NCI-H460 (cell line): ENCODE results near the gene BCL7A. TPM values are rescaled to one million over a fixed set of nuclear protein-coding genes. Genes with fewer than 3 reads are reported as not detected.

Experiments
- DNase-seq: peaks from one replicate; pipeline ENCODE4 v3.0.0-alpha.2; 2016; ENCODE audit warnings: low read depth; ENCODE audit errors: extremely low read depth
- total RNA-seq: library from RNA; depleted of rRNA; stranded (reverse); fragments of >200 nt; shearing (Covaris generic); gene quantifications from 2 replicates; pipeline ENCODE4 v1.2.3, GENCODE V29; 2014

Gene BCL7A
- total RNA-seq, 1 experiment from 2014 or later, result 13.1 TPM

DNA sequence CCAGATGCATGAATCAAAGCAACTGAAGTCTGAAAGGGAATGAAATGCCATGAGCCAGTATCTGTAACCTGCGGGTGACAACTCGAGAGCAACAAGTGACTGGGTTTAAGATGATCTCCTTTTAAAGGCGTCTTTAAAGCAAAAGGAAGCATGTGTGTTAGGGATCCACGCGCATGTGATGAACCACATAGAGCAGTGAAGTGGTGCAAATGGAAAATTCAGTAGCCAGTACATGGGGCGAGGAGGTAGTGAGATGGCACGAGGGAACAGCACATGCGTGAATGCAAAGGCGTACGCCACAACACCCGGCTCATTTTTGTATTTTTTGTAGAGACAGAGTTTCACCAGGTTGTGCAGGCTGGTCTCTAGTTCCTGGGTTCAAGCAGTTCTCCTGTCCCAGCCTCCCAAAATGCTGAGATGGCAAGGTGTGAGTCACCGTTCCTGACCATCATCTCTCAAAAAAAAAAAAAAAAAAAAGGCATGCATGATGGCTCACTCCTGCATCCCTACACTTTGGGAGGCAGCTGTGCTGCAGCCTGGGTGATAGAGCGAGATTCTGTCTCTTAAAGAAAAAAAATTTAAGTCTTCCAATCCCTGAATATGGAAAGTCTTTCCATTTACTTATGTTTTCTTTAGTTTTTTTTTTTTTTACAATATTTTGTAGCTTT is 24.6 kb upstream of the BCL7A start:
- DNase-seq, result no peak

DNA sequence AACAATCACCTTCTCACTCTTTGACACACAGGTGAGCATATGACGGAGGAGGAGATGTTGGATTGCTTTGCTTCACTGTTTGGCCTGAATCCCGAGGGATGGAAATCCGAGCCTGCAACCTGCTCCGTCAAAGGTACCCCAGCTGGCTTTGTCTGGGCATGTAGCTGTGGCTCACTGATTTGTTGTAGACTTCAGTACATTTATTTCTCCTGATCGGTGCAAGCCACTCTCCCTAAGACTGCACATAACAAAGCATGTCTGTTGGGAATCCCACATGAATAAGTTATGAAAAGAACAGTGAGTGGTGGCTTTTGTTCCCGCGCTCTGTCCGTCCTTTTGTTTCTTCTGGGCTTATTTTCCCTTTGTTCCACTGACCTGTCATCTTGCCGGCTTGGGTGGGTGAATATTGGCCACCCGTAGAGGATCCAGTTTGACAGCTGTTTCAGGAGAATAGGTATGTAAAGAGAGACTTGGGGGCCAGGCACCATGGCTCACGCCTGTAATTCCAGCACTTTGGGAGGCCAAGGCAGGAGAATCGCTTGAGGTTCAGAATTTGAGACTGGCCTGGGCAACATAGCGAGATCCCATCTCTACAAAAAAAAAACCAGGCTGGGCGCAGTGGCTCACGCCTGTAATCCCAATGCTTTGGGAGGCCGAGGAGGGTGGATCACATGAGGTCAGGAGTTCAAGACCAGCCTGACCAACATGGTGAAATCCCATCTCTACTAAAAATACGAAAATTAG is 20.0 kb upstream of the BCL7A start:
- no peak for DNase-seq

DNA sequence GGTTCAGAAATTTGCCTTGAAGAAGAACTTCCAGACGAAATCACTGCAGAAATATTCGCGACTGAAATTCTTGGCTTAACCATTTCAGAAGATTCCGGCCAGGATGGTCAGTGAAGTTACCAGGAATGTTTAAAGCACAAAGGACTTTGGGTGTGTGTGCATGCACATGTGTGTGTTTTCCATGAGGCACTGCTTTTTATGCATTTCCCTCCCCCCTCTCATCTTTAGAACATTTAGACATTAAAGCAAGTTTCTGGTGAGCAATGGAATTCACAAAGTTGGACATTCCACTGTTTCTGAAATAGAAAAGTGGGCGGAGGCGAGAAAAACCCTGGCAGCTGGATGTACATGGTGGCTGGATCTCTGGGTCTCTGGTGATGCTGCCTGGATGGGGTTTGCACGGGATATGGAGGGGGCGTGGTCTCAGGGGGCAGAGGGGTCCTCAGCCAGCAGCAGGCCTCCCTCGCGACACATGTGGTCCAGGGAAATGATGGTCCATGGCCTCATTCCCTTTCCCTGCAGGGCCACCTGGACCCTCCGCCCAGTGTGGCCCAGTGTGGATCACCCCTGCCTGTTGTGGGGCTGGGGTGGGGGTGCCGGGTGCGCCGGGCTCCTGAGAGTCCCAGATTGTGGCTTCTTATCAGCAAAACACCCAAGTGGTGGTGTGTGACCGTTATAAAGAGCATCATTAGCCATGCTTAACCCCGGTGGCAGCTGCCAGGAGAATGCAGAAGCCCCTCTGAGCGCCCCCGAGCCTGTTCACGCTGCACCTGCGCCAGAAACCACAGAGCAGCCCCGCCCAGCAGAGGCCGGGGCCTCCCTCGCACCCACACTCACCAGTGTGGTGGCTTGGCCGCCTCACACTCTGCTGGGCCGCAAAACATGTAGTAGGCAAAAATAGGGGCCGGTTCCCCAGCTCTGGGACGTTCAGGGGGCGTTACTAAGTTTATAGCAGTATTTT is 17.8 kb upstream of the BCL7A start:
- no peak for DNase-seq

DNA sequence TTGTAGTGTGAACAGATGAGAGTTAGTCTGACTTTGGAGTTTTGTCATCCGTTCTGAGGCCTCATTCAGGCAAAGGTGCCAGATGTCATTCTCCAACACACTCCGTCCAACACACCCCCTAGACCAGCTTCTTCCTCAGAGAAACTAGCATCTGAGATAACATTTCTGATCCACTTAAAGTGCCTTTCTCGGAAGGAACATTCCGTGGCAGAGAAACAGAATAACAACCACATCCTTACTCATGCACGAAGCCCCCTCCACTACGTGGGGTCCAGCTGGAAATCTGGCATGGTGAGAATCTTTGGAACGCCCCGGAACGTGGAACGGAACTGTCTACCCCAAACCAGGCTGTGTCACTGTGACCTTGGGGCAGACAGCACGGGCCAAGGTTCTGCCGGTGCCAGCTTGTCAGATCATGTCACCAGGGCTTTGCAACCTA is 17.0 kb upstream of the BCL7A start:
- DNase-seq, result no peak

DNA sequence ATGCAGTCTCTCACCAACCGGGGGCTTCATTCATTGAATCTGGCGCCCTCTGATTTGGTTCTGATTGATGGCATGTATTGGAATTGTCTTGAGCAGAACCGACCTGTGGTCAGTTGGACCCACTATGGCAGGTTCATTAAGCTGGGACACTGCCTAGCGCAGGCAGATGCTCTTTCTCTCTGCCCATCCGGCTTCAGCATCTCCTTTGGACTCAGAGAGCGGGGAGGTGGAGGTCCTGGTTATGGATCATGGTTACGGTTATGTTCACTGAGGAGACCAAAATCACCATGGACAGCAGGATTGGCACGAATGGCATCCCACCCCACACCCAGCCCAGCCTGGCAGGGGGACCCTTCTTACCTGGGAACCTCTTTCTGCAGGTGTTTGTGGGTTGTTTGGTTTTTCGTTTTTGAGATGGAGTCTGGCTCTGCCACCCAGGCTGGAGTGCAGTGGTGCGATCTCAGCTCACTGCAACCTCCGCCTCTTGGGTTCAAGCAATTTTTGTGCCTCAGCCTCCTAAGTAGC is 16.4 kb upstream of the BCL7A start:
- DNase-seq, result no peak

DNA sequence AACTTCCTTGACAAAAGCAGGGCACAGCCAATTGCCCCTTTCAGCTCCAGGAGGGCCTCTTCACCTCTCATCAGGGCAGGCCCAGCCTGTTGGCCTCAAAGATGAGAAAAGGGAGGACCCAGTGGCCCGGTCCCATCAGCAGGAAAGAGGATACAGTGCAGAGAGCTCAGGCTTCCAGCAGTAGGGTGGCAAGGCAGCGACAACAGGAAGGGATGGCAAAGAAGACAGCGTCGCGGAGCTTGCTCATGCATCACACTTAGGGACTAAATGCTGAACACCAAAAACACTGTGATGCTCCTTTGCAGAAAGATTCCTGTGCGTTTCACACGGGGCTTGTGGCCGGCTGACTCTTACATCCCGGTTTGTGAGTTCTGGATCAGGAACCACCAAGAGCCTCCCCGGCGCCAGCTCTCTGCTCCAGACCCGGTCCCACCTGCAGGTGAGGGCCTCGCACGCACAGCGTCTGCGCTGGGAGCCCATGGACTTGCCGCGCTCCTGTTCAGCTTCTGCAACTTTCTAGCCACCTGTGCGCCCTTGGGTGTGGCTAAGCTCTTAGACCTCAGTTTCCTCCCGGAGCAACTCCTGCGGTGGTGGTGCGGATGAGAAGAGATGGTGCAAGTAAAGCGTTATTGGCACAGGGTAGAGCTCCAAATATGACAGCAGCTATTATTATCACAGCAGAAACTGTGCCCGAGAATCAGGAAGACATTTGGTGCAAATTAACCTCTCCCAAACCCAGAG is 15.3 kb upstream of the BCL7A start:
- DNase-seq, result no peak

DNA sequence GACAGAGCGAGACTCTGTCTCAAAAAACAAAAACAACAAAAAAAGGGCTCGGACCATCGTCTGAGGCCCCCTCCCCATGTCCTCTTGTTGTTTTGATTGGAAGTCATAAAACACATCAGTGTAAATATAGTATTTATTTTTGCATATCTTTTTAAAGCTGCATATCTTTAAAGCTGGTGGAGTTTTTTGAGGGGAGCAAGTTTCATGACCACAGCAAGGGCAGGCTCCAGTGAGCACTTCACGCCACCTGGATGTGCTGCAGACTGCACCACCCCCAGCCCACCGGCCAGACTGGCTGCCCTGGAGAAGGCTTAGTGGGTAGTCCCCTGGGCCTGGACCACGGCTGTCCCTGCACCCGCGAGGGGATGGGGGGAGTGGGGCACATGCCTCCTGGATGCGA is 11.9 kb upstream of the BCL7A start:
- no peak for DNase-seq

DNA sequence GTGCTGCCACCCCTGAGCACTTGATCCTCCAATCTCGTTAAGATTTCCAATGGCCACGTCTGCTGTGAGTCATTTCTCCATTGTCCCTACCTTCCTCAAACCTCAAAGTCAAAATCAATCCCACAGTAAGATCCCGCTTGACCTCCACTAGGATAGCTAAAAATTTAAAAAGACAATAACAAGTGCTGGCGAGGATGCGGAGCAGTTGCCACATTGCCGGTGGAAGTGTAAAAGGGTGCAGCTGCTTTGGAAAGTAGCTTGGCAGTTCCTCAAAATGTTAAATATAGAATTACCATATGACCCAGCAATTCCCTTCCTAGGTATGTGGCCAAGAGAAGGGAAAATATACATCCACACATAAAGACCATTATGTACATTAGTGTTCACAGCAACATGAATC is 9.5 kb upstream of the BCL7A start:
- DNase-seq, result no peak

DNA sequence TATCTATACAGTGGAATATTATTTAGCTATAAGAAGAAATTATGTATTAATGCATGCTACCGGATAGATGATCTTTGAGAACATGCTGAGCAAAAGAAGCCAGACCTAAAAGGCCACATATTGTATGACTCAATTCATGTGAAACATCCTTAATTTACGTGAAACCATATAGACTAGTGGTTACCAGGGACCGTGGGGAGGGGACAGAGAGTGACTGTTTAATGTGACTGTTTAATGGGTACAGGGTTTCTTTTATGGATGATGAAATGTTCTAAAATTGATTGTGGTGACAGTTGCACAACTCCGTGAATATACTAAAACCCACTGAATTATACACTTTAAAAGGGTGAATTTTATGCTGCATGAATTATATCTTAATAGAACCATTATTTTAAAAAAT is 8.5 kb upstream of the BCL7A start:
- no peak for DNase-seq

DNA sequence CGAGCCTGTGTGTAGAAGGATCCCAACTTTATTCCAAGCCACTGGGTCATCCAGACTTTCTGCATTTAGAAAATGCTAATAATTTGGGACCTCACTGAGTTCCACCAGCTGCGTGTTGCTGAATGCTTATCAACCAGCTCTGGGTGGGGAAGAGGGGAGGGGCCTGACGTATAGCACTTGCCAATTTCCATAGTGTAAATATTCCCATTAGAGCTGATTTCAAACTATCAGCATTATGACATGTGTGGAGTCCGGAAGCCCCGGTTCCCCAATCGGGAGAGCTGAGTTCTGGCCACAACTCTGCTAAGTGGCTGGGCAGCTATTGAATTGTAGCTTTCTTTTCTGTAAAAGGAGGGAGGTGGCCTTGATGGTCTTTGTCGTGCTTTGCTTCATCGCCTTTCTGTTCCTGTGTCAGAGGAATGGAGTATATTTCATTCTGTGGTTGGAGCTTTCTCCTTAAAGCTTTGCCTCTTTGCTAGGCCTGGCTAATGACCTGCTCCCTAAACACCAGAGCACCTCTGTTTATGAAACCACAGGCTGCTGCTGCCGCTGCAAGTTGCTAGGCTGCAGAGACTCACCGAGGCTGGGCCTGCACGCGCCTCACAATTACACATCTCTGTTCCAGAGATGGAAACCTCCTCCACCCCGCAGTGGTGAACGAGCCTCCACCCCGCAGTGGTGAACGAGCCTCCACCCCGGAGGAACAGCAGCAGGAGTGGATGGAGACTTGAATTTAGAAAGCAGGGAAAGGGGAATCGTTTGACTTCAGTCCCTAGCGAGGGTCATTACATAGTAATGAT is 7.7 kb upstream of the BCL7A start:
- no peak for DNase-seq

DNA sequence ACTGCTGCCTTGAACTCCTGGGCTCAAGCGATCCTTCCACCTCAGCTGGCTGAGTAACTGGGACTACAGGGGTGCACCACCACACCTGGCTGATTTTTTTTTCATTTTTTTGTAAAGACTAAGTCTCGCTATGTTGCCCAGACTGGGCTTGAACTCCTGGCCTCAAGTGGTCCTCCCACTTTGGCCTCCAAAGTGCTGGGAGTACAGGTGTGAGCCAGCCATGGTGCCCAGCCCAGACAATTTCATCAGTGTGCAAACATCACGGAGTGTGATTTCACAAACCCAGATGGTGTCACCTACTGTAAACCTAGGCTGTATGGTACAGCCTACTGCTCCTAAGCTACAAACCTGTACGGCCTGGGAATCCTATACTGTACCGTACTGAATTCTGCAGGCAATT is 6.9 kb upstream of the BCL7A start:
- DNase-seq, result no peak

DNA sequence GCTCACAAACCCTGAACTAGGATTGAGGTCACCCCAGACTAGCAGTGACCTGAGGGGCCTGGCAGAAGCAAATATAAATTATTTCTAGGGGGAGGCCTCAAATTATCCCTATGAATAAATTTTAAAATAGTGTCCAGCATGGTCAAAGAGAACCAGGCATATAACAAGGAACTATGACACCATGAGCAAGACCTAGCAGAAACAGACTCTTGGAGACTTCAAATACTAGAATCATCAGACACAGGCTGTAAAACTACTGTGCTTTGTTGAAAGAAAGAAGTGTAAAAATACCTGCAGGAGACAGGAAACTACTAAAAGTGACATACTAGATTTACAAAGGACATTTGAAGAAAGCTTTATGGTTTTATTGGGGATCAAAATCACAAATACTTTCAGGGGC is 3.2 kb upstream of the BCL7A start:
- no peak for DNase-seq

DNA sequence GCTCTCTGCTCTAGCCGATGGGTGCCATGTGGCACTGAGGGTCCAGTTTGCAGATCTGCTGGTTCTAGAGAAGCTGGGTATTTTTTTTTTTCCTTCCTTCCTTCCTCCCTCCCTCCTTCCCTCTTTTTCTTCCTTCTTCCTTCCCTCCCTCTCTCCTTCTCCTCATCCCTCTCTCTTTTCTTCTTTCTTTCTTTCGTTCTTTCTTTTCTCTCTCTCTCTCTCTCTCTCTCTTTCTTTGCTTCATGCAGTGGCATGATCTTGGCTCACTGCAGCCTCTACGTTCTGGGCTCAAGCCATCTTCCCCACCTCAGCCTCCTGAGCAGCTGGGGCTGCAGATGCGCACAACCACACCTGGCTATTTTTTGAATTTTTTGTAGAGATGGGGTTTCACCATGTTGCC is 2.7 kb upstream of the BCL7A start:
- DNase-seq, result no peak

DNA sequence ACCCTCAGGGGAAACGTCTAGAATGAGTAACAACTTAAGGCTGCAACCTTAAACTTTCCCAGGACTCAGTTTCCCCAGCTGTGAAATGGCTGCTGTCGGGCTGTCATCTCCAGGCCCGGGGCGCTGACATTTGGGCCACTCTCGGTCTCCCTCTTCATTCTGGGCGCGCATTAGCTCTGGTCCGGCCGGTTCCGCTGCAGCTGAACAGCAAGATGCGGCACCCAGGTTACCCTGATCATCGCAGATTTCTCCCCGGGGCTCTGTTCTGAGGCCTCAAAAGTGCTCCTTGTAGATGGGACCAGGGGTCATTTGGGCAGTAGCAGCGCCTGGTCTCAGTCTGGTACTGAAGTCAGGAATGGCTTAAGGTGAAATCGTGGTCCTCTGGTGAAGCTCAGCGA is 890 bp upstream of the BCL7A start:
- no peak for DNase-seq

DNA sequence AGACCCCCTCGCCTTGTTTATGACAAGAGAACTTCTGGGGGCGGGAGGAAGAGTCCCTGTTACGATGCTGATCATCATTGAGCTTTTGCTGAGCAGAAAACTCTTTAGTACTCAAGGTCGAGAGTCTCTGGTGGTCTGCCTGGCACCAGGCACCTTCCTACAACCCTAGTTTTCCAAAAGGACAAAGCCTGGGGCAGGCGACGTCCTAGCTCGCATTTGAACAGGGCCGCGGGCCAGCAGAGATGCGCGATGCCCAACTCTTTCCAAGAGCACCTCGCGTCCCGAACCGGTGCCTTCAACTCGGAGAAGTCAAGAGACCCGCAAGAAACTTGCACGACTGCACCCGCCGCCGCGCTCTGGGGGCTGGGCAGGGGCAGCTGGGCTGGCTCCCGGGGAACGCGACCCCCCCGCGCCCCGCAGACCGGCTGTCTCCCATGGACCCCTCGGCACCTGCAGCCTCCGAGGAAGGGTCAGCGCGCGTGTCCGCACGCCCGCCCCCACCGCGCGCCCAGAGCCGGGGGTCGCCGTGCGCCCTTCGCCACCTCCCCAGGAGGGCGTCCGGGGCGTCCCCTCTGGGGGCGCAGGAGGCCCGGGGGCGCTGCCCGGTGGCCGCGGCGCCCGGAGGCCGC is 377 bp upstream of the BCL7A start:
- no peak for DNase-seq

DNA sequence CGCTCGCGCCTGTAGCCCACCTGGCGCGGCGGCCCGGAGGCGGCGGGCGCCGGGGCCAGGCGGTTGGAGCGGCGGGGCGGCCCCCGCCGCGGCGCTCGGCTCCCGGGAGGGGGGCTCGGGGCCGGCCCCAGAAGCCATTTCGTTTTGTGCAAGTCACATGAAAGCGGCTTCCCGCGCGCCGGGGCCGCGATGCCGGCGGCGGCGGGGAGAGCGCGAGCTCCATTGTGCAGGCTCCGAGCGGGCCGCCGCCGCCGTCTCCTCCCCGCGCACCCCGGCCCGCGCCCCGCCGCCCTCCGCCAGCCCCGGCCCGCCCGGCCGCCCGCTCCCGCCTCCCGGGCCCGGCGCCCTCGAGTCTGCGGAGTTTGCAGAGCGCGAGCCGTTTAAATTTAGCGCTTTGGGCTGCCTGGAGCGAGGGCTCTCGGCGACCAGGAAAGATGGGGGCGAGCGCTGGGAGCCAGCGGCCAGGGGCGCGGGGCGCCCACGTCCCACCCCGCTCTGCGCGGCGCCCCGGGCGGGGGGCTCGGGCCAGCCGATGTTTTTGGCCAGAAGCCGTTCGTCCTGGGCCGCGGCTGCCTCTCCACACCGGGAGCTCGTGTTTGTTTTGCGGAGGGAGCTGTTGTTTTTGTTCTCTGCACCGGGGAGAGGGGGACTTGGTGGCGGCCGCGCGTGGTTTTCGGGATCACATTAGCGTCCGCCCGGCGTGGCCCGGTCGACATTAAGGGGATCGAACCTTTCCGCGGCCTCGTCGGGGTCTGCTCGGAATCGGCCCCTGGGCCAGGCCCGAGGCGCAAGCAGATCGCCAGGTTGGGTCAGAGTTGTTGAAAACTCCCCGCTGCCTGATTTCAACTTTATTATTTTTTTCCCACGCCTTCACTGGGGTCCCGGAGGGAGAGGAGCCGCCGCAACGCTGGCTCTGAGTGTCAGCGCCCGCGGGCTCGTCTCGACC is 982 bp downstream of the BCL7A start:
- DNase-seq, result no peak

DNA sequence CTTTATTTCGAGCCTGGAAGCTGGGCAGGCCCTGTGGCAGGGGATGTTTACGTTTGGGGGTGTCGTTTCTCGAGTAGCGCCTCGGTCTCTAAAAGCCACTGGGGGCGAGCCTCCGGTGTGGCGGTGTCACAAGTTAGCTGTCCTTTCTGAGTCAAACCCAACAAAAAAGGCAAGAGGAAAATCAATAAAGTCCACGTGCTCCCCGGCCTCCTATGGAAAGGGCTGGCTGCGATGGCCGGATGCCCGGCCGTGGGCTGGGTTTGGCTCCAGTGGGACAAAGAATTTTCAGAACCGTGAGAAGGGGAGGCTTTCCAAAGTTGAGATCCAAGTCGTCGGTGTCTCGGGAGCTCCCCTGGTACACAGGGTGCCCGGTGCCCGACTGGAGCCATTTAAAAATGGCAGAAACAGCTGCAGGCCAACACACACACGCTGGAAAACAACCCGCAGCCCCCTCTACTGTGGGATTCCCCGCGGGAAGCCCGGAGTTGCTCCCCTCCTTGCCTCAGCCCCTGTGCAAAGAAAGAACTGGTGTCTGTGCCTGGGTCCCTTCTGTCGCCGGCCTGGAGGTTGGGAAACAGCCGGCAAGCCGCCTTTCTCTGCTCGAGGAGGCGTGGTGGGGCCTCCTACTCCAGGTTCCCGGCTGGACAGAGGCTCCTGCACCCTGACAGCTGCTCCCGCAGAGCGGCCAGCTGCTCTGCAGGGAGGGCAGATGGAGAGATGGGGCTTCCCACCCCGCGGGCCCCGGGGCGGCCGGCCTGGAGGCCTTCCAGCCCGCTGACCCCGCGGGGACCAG is 1.9 kb downstream of the BCL7A start:
- no peak for DNase-seq
